NB4 (cell line): Measurements from ENCODE around the gene SMURF1.

ENCODE experiments used
- POLR2A ChIP-seq: IDR thresholded peaks from 2 replicates; pipeline ENCODE4 v1.6.1; 2011; ENCODE audit warnings: mild to moderate bottlenecking; ENCODE audit not compliant: insufficient read length; ENCODE audit errors: extremely low read depth
- TF ChIP-seq, protein P1 (sequence below): IDR thresholded peaks from one replicate; pipeline ENCODE4 v1.5.1; 2012; ENCODE audit warnings: low read depth, low read length
- TF ChIP-seq, protein P2 (sequence below): IDR thresholded peaks from 2 replicates; pipeline ENCODE4 v1.6.1; 2011; ENCODE audit warnings: low read depth, low read length

- TF ChIP-seq, protein P1, sequence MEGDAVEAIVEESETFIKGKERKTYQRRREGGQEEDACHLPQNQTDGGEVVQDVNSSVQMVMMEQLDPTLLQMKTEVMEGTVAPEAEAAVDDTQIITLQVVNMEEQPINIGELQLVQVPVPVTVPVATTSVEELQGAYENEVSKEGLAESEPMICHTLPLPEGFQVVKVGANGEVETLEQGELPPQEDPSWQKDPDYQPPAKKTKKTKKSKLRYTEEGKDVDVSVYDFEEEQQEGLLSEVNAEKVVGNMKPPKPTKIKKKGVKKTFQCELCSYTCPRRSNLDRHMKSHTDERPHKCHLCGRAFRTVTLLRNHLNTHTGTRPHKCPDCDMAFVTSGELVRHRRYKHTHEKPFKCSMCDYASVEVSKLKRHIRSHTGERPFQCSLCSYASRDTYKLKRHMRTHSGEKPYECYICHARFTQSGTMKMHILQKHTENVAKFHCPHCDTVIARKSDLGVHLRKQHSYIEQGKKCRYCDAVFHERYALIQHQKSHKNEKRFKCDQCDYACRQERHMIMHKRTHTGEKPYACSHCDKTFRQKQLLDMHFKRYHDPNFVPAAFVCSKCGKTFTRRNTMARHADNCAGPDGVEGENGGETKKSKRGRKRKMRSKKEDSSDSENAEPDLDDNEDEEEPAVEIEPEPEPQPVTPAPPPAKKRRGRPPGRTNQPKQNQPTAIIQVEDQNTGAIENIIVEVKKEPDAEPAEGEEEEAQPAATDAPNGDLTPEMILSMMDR: no peak
- no peak for TF ChIP-seq POLR2A
- TF ChIP-seq, protein P2, sequence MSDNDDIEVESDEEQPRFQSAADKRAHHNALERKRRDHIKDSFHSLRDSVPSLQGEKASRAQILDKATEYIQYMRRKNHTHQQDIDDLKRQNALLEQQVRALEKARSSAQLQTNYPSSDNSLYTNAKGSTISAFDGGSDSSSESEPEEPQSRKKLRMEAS: no peak
Observed at GRCh38 chr7:99141334-99141733, 2.6 kb downstream of the SMURF1 start.
